ENCODE results near the gene KCNQ1.

DNA sequence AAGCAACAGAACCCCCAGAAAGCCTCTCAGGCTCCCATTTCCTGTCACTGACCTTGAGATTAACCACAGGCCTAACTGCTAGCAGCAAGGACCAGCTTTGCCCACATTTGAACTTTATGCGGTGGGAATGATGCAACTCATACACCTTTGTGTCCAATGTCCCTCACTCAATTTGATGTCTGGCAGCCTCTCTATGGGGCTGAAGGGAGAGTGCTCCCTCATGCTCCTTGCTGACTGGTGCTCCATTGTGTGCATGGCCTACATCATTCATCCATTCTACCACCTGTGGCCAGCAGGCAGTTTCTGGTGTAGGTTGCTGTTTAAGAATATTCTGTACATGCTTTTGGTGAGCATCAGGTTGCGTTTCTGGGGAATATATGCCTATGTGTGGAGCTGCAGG is 223.1 kb downstream of the KCNQ1 start:
- TF ChIP-seq CTCF (IDR thresholded peaks at IDR 0.05; ENCODE audit: borderline replicate concordance, extremely low read depth, low read length, poor library complexity, severe bottlenecking) (no peak), EZH2 (IDR thresholded peaks at IDR 0.05; ENCODE audit: borderline replicate concordance, low read depth, low read length, severe bottlenecking) (no peak)
